GM19328 (cell line): Measurements from ENCODE around the gene SNCB.
"Not testable (repeated sequence)": the region's sequence is repeated elsewhere in the genome, so short reads cannot be mapped to it uniquely, and the experiment has no call there.

Source experiments
- ATAC-seq: cut with Tn5 transposase; IDR thresholded peaks from one replicate; pipeline ENCODE4 v1.9.1; 2021; ENCODE audit warnings: mild to moderate bottlenecking, moderate library complexity; ENCODE audit not compliant: unreplicated experiment

Gene SNCB

DNA sequence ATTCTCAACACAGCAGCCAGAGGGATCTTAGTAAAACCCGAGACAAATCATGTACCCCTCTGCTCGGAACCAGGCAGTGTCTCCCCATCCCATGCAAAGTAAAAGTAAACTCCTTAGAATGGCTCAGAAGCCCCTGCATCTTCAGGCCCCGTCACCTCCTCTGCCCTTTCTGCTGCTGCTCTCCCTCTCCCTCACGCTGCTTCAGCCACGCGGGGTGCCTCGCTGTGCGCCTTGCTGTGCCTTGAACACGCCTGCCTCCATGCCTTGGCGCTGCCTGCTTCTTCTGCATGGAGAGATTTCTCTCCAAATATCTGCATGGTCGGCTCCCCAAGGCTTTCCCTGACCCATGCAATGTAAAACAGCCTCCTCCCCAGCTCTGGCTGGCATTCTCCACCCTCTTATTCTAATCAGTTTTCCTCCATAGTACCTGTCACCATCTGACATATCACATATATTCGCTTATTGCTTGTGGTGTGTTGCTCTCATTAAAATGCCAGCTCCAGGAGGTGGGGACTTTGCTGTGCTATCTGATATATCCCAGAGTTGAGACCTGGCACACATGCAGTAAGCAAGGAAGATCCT is 28.3 kb downstream of the SNCB start:
- no peak for ATAC-seq

GRCh38 chr5:176599749-176600430 is 30.4 kb downstream of the SNCB start:
- ATAC-seq, result not testable (repeated sequence)

DNA sequence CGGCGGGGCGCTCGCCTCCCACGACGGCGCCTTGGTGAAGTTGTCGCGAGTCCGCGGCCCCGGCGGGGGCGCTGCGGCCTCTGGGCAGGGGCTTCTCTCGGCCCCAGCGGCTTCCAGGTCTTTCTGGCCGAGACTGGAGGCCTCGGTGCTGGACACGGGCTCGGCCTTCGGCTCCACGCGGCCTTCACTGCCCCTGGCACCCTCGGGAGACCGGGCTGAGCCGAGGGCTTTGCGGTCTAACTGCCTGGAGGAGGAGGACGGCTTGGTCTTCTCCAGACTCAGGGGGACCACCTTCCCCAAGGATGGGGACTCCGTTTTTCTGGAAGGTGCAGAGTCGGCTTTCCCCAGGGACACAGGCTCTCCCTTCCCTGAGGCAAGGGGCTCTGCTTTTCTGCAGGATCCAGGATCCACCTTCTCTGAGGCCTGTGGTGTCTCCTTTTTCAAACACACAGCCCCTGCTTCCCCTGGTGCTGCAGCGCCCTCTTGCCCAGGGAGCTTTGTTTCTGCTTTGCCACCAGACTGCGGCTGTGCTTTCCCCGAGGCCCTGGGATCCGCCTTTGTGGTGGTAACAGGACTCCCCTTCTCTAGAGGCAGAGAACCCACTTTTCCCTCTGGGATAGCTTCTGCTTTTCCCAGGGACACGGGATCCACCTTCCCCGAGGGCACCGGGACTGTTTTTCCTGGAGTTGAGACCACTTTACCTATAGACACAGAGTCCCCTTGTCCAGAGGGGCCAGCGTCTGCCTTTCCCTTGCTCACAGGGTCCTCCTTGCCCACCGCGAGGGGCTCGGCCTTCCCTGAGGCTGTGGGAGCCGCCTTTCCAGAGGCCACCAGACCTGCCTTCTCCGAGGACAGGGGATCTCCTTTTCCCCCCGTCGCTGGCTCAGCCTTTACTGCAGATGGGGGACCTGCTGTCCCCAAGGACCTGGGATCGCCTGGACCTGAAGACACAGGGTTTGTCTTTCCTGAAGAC is 32.6 kb downstream of the SNCB start:
- ATAC-seq, result no peak

DNA sequence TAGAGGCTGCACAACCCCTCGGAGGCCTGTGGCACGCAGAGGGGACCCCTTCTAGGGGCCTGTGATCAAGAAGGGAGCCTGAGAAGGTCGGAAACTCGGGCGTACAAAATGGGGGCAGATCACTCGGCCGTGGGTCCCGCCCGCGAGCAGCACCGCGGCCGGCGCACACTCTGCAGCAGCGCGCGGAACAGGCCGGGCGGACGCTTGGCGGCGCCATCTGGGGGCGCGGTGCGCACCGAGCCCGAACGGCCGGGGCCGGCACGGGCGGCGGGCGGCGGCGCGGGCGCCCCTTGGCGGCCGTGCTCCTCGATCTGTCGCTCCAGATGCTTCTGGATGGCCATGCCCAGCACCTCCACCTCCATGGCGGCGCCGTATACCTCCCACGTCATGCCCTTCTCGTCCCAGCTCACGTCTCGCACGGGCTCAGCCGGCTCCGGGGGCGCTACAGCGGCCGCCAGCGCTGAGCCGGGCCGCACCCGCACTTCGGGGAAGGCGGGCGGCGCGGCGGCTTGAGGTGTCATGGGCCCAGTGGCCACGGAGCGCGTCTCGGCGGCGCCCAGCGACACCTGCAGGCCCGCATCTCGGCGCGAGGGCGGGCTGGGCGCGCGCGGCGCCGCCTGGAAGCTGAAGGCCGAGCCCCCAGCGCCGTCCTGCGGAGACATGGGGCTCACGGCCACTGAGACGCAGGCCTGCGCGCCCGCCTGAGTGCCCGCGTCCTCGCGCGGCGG is 33.5 kb downstream of the SNCB start:
- no peak for ATAC-seq

DNA sequence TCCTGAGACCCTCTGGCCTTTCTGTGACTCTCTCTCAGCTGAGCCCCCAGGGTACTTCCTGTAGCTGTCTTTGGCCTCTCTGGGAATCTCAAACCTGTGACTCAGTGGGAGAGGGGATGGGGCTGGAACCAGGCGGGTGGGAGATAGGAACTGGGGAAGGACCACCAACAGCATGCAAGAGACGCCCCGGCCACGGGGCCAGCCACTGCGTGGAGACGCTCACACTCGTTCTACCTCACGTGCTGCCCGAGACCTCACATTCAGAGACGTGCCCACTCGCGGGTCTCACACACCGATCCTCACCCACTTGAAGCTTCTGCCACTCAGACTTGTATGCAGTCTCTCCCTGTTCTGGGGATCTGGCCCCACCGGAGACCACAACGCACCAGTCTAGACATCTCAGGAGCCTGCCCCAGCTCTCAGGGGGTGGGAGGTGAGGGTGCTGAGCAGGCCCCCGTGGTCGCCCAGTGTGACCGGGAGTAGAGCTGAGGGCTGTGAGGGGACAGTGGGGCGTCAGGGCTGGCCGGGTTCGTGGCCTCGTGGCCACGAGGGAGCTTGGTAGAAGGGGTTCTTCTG is 34.2 kb downstream of the SNCB start:
- no peak for ATAC-seq

- no peak for ATAC-seq
Observed at GRCh38 chr5:176595386-176595943, 34.9 kb downstream of the SNCB start.

GRCh38 chr5:176594554-176594953 is 35.8 kb downstream of the SNCB start:
- no peak for ATAC-seq

DNA sequence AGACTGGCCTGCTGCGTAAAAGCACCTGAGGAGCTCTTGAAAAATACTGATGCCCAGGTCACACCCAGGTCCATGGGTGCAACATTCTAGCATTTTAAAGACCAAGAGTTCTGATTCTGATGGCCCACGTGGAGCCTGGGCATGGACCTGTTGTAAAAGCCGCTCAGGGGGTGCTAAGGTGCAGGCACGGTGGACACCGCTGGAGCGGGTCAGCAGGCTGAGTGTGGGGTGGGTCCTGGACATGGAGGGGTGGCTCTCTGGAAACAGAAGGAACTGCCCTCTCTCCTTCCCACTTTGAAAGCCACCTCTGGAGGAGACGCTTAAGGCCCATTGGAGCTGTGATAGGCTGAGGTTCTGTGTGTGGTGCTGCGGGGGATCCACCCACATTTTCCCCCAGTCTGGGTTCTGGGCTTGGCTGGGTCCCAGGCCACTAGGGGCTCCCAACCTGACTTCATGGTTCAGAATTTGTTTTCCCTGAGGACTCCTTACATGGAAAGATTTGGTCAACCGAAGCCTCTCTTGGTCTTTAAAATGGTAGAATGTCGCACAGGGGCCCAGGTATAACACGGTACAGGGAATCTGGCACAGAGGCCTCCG is 37.0 kb downstream of the SNCB start:
- no peak for ATAC-seq

DNA sequence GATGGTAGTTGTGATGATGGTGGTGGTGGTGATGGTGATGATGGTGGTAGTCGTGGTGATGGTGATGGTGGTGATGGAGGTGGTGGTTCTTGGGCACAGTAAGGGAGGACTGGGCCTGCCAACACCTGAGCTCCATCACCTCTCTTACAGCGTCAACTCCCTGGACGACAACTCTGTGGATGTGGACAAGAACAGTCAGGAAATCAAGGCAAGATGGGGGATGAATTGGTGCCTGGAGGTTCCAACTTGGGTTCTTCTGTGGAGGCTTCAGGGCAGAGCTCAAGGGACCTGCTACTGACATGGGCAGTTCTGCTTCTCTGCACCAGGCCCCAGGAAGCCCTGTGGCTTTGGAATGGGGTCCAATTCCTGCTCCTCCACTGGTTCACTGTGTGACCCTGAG is 37.8 kb downstream of the SNCB start:
- no peak for ATAC-seq

DNA sequence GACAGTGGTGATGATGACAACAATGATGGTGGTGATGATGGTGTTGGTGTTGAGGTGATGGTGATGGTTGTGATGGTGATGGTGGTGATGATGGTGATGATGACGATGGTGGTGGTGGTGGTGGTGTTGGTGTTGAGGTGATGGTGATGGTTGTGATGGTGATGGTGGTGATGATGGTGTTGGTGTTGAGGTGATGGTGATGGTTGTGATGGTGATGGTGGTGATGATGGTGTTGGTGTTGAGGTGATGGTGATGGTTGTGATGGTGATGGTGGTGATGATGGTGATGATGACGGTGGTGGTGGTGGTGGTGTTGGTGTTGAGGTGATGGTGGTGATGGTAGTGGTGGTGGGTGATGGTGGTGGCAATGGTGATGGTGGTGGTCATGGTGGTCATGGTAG is 38.7 kb downstream of the SNCB start:
- ATAC-seq, result not testable (repeated sequence)

GRCh38 chr5:176590035-176590717 is 40.2 kb downstream of the SNCB start:
- ATAC-seq, result no peak

DNA sequence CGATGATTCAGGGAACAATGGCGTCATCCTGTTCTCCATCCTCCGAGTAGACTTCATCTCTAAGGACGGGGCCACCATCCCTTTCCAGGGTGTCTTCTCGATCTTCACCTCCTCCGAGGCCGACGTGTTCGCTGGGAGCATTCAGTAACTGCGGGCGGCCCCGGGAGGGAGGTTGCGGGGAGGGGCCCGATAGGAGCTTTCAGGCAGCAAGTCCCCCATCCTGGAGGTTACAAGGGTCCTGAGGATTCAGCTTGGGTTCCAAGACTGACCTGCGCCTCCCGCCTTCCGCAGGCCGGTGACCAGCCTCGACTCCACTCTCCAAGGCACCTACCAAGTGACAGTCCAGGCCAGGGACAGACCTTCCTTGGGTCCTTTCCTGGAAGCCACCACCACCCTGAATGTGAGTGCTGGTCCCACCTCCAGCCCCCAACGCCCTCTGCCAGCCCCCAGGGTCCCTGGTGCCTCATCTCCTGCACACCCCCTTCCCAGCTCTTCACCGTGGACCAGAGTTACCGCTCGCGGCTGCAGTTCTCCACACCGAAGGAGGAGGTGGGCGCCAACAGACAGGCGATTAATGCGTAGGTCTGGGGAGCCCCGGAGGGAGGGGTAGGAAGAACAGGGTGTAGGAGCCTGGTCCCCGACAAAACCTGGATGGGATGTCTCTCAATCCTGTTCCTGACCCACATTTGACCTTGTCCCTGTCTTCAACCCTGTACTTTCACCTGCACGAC is 41.1 kb downstream of the SNCB start:
- ATAC-seq, result no peak

- ATAC-seq, result no peak
Observed at GRCh38 chr5:176588297-176588696, 42.0 kb downstream of the SNCB start.

DNA sequence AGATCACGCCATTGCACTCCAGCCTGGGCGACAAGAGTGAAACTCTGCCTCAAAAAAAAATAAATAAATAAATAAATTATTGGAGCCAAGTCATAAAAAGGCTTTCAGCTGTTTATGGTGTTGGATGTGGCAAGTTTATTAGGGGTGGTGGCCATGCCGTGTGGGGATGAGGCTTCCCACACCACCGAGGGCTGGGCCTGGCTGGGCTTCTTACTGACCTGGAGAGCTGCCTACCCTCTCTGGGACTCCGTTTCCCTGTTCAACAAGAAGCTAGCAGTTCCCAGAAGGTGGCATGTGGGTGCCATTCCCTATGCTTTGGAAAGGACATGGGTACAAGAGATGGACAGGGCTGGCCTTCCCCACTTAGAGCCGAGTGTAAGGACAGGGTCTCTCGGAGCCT is 42.9 kb downstream of the SNCB start:
- no peak for ATAC-seq

DNA sequence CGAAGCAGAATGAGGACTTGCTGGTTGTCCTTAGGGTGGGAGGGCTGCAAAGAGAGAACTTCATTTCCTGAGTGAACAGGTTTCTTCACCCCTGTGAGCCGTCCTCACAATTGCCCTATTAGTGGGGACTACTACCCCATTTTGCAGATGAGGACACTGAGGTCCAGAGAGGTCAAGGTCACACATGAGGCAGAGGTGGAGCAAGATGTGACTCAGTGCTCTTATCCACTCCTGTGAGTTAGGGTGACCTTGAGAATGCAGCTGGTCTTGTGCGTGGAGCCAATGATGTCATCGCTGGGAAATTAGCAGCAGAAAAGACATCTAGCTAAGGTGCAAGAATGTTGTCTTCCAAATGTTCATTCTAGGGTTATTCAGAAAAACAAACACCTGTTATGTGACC is 47.3 kb downstream of the SNCB start:
- no peak for ATAC-seq

GRCh38 chr5:176581361-176581760 is 49.0 kb downstream of the SNCB start:
- ATAC-seq, result no peak

DNA sequence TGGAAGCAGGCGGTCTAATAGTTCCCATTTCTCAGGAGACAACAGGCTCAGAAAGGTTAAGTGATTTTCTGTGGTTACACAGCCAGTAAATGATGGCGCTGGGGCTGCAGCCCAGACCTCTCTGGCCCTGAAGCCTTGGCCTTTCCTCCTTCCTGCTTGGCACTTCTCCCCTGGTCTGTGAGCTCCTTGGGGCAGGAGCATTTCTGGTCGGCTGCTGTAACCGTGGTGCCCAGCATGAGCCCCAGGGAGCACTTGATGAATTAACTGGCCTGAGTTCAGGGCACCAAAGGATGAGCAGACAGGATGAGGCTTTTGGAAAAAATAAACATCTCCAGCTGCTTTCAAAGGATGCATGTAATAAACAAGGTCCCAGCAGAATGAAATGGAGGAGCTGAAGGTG is 51.0 kb downstream of the SNCB start:
- no peak for ATAC-seq

GRCh38 chr5:176578391-176578808 is 51.9 kb downstream of the SNCB start:
- ATAC-seq, result no peak
